KMS-11 (cell line): Measurements from ENCODE around the gene GREB1L.

Experiments used
- H2AFZ ChIP-seq: fragments of 200-600 bp; sonication (generic); 2 replicates; pipeline ENCODE4 v1.6.1; 2016; ENCODE audit warnings: antibody characterized with exemption, mixed run types, low read depth
- H3K27ac ChIP-seq: fragments of 200-600 bp; sonication (generic); 2 replicates; pipeline ENCODE4 v1.6.1; 2016; ENCODE audit warnings: mild to moderate bottlenecking, mixed run types
- H3K27me3 ChIP-seq: fragments of 200-600 bp; sonication (generic); 2 replicates; pipeline ENCODE4 v1.6.1; 2017; ENCODE audit warnings: mild to moderate bottlenecking, low read depth, mixed run types, moderate library complexity; ENCODE audit not compliant: insufficient read depth
- H3K36me3 ChIP-seq: fragments of 200-600 bp; sonication (generic); 2 replicates; pipeline ENCODE4 v1.6.1; 2017; ENCODE audit warnings: mild to moderate bottlenecking, mixed run types; ENCODE audit not compliant: insufficient read depth
- H3K4me1 ChIP-seq: fragments of 200-600 bp; sonication (generic); 2 replicates; pipeline ENCODE4 v1.6.1; 2016; ENCODE audit warnings: mild to moderate bottlenecking, low read depth, mixed run types; ENCODE audit not compliant: poor library complexity, severe bottlenecking
- H3K4me2 ChIP-seq: fragments of 200-600 bp; sonication (generic); 2 replicates; pipeline ENCODE4 v1.7.0; 2016; ENCODE audit warnings: mild to moderate bottlenecking, mixed run types
- H3K4me3 ChIP-seq: fragments of 200-600 bp; sonication (generic); IDR thresholded peaks from 2 replicates; pipeline ENCODE4 v1.6.1; 2017; ENCODE audit warnings: low read depth, low read length, mixed read lengths; ENCODE audit not compliant: insufficient read depth
- H3K79me2 ChIP-seq: fragments of 200-600 bp; sonication (generic); 2 replicates; pipeline ENCODE4 v1.6.1; 2016; ENCODE audit warnings: low read depth, mixed run types; ENCODE audit not compliant: insufficient read depth
- H3K9ac ChIP-seq: fragments of 200-600 bp; sonication (generic); 2 replicates; pipeline ENCODE4 v1.6.1; 2016; ENCODE audit warnings: mild to moderate bottlenecking, mixed run types
- H4K20me1 ChIP-seq: fragments of 200-600 bp; sonication (generic); 2 replicates; pipeline ENCODE4 v1.6.1; 2016; ENCODE audit warnings: mild to moderate bottlenecking, mixed run types; ENCODE audit not compliant: insufficient read depth
- TF ChIP-seq, protein P1 (sequence below): fragments of 200-600 bp; sonication (generic); conservative IDR thresholded peaks from 2 replicates; pipeline ENCODE4 v1.6.1; 2017; ENCODE audit warnings: low read depth, mild to moderate bottlenecking, antibody characterized with exemption, low read length, moderate library complexity, mixed read lengths

GREB1L gene

DNA sequence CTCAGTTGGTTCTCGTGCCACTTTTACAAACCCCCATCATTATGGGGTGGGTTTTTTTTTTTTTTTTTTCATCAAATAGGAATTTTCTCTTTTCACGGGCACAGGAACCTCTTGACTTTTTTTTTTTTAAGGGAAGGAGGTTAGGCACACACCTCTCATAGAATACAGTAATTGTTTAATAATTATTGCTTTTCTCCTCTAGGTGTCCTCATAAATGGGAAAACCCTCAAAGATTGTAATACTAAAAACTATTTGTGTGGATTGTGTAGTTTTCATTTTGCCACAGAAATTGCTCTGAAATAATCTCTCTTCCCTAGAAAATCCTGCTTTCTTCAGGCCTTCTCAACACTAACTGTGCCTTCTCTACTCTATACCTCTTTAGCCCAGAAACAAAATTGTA is 147.3 kb downstream of the GREB1L start:
- no peaks in the 10 kb centered on the region for H3K36me3 ChIP-seq
- H3K9ac ChIP-seq, result no peak overlapping the region
- no peaks in the 10 kb centered on the region for H3K27me3 ChIP-seq
- no peaks in the 10 kb centered on the region for H3K79me2 ChIP-seq
- no peaks in the 10 kb centered on the region for H4K20me1 ChIP-seq
- no peak overlapping the region for H2AFZ ChIP-seq
- no peak overlapping the region for H3K4me3 ChIP-seq
- no peak overlapping the region for H3K27ac ChIP-seq
- H3K4me2 ChIP-seq, result no peak overlapping the region
- no peaks in the 10 kb centered on the region for H3K4me1 ChIP-seq
- TF ChIP-seq, protein P1, sequence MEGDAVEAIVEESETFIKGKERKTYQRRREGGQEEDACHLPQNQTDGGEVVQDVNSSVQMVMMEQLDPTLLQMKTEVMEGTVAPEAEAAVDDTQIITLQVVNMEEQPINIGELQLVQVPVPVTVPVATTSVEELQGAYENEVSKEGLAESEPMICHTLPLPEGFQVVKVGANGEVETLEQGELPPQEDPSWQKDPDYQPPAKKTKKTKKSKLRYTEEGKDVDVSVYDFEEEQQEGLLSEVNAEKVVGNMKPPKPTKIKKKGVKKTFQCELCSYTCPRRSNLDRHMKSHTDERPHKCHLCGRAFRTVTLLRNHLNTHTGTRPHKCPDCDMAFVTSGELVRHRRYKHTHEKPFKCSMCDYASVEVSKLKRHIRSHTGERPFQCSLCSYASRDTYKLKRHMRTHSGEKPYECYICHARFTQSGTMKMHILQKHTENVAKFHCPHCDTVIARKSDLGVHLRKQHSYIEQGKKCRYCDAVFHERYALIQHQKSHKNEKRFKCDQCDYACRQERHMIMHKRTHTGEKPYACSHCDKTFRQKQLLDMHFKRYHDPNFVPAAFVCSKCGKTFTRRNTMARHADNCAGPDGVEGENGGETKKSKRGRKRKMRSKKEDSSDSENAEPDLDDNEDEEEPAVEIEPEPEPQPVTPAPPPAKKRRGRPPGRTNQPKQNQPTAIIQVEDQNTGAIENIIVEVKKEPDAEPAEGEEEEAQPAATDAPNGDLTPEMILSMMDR, result no peak

DNA sequence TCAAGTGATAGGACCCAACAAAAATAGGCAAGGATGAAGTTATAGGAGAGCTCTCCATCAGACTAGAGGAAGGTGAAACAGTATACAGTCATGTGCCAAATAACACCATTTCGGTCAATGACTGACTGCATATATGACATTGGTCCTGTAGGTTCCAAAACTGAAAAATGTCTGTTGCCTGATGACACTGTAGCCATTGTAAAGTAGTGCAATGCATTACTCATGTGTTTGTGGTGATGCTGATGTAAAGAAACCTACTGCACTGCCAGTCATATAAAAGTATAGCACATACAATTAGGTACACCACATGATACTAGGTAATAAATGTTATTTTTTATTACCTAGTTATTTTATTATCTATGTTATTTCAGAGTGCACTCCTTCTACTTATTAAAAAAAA is 147.9 kb downstream of the GREB1L start:
- no peaks in the 10 kb centered on the region for H3K79me2 ChIP-seq
- H3K9ac ChIP-seq, result no peak overlapping the region
- H3K27ac ChIP-seq, result no peak overlapping the region
- no peaks in the 10 kb centered on the region for H3K36me3 ChIP-seq
- H2AFZ ChIP-seq, result no peak overlapping the region
- H3K4me1 ChIP-seq, result no peaks in the 10 kb centered on the region
- no peak overlapping the region for H3K4me3 ChIP-seq
- H4K20me1 ChIP-seq, result no peaks in the 10 kb centered on the region
- no peak overlapping the region for H3K4me2 ChIP-seq
- H3K27me3 ChIP-seq, result no peaks in the 10 kb centered on the region
- TF ChIP-seq, protein P1, result no peak

DNA sequence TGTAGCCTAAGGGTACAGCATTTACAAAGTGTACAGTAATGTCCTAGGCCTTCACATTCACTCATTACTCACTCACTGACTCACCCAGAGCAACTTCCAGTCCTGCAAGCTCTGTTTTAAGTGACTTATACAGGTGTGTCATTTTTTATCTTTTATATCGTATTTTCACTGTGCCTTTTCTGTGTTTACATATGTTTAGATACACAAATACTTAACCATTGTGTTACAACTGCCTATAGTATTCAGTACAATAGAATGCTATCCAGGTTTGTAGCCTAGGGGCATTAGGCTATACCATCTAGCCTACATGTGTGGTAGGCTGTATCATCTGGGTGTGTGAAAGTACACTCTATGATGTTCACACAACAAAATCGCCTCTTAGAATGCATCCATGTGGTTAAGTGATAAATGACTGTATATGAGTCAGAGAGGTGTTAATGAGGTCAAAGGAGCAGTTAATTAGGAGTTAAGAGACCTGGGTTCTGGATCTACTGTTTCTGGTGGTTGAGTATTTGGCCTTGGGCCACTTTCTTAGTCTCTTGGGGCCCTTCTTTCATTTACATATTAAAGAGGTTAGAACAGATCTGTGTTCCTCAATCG is 149.1 kb downstream of the GREB1L start:
- H3K4me2 ChIP-seq, result no peak overlapping the region
- no peaks in the 10 kb centered on the region for H3K79me2 ChIP-seq
- H3K36me3 ChIP-seq, result no peaks in the 10 kb centered on the region
- H2AFZ ChIP-seq, result no peak overlapping the region
- no peak overlapping the region for H3K4me3 ChIP-seq
- TF ChIP-seq, protein P1, result no peak
- H3K4me1 ChIP-seq, result no peaks in the 10 kb centered on the region
- H3K27me3 ChIP-seq, result no peaks in the 10 kb centered on the region
- no peak overlapping the region for H3K27ac ChIP-seq
- no peaks in the 10 kb centered on the region for H4K20me1 ChIP-seq
- H3K9ac ChIP-seq, result no peak overlapping the region

DNA sequence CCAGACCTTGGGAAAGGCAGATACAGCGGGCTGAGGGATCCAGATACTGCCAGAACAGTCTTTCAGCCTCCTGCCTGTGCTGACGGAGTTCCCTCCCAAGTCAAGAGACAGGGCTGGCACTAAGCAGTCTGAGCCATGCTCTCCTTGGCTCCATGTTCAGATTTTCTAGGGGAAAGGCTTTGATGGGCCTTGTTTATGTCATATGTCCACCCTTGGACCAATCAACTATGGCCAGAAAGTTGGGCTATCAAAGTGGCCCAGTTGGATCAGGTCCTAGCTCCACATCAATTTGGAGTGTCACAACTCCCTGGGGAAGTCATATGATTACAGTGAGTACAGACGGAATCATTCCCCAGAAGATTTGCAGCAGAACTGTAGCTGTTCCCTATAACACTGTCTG is 152.0 kb downstream of the GREB1L start:
- no peaks in the 10 kb centered on the region for H3K27me3 ChIP-seq
- H3K79me2 ChIP-seq, result no peaks in the 10 kb centered on the region
- no peaks in the 10 kb centered on the region for H3K36me3 ChIP-seq
- no peaks in the 10 kb centered on the region for H3K4me1 ChIP-seq
- H3K9ac ChIP-seq, result no peak overlapping the region
- H3K4me2 ChIP-seq, result no peak overlapping the region
- H4K20me1 ChIP-seq, result no peaks in the 10 kb centered on the region
- H2AFZ ChIP-seq, result no peak overlapping the region
- TF ChIP-seq, protein P1, result no peak
- H3K27ac ChIP-seq, result no peak overlapping the region
- no peak overlapping the region for H3K4me3 ChIP-seq

DNA sequence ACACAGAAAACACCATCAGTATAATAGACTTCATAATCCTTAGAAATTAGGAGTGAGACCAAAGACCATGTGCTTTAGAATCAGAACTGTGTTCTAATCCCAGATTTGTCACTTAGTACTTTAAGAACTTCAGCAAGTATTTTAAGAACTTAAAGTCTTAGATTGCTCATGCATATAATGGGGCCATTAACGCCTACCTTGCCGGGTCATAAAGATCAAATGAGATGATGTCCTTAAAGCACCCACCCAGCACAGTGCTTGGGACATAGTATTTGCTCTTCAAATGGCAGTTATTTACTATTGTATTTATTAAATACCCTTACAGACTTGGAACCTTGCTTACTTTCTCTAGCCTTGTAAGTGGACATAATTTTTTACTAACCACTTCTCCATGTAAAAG is 156.1 kb downstream of the GREB1L start:
- H3K4me2 ChIP-seq, result no peak overlapping the region
- H3K36me3 ChIP-seq, result no peaks in the 10 kb centered on the region
- H3K27me3 ChIP-seq, result no peaks in the 10 kb centered on the region
- H3K4me3 ChIP-seq, result no peak overlapping the region
- no peaks in the 10 kb centered on the region for H3K4me1 ChIP-seq
- H3K9ac ChIP-seq, result no peak overlapping the region
- TF ChIP-seq, protein P1, result no peak
- no peaks in the 10 kb centered on the region for H4K20me1 ChIP-seq
- H3K79me2 ChIP-seq, result no peaks in the 10 kb centered on the region
- H3K27ac ChIP-seq, result no peak overlapping the region
- no peak overlapping the region for H2AFZ ChIP-seq
